Spleen (tissue), 7 donors: ENCODE results near the gene EAF1.

Source experiments
- CTCF ChIP-seq, 11 experiments: fragments of 200-600 bp in 7 of 11; fragments of 450-650 bp in 4 of 11; sonication (generic) in 4 of 11; IDR thresholded peaks in 8 of 11; conservative IDR thresholded peaks in 3 of 11; 1 replicate in 7 of 11; 2 replicates in 4 of 11; pipeline versions ENCODE4 v1.4.0 to v1.8.0; 2016 to 2021; ENCODE audit warnings: antibody characterized with exemption in 11 of 11, inconsistent platforms in 4 of 11, mild to moderate bottlenecking in 1 of 11
- POLR2A ChIP-seq, 3 donors: fragments of 450-650 bp; IDR thresholded peaks; one replicate each; pipeline ENCODE4 v1.5.1; 2017; ENCODE audit warnings: antibody characterized with exemption in 3 of 3, mild to moderate bottlenecking in 1 of 3
- donor health status: DM: no; HTN: no; CAD: no; lungs with moderate emphysema.
- donor health status: DM: no; HTN: no; CAD: no.
- donor health status: DM: no; HTN: no; CAD: no.

DNA sequence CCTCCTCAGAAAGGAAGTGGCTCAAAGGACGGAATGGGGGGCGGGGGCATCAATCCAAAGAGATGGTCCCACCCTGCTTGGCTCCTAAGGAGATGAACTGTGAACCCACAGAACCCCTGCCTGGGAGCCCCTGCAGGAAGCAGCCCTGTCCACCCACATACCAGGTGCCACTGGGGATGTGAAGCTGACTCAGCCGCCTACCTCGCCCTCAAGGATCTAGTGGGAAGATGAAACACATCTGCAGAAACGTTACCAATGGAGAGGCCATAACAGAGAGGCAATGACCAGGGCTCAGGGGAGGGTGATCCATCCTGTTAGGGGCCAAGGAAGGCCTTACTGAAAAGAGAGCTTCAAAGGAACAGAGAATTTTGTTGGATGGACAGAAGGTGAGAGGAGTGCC lies 35.1 kb downstream of the EAF1 start:
- TF ChIP-seq CTCF (IDR thresholded peaks at IDR 0.05 in 8 of 11, conservative IDR thresholded peaks at IDR 0.05 in 3 of 11) (no peak), POLR2A (IDR thresholded peaks at IDR 0.05) (no peak)
